Measurements from ENCODE around the gene GSX2.

GSX2 gene

GRCh38 chr4:54099287-54099747 is 646 bp upstream of the GSX2 start:
- TF ChIP-seq CREB1 (IDR thresholded peaks at IDR 0.05; ENCODE audit: low read depth), result no peak
- 0 out of 2 replicates have a peak, but pooled peaks have one; percentile 41 for TF ChIP-seq MAX (IDR thresholded peaks at IDR 0.05)

GRCh38 chr4:54100595-54101189 is 729 bp downstream of the GSX2 start:
- TF ChIP-seq CREB1 (IDR thresholded peaks at IDR 0.05; ENCODE audit: low read depth), result no peak
- TF ChIP-seq CEBPB (IDR thresholded peaks at IDR 0.05), result no peak
- no peak for TF ChIP-seq FOXM1 (IDR thresholded peaks at IDR 0.05; ENCODE audit: borderline replicate concordance, low read depth)
- TF ChIP-seq EGR1 (IDR thresholded peaks at IDR 0.05), result no peak

GRCh38 chr4:54101190-54102041 is 1.5 kb downstream of the GSX2 start:
- TF ChIP-seq NFIC (IDR thresholded peaks at IDR 0.05), result no peak
- TF ChIP-seq USF1 (IDR thresholded peaks at IDR 0.05), result no peak
- no peak for TF ChIP-seq TCF12 (IDR thresholded peaks at IDR 0.05; ENCODE audit: low read depth)
- TF ChIP-seq, protein P1, sequence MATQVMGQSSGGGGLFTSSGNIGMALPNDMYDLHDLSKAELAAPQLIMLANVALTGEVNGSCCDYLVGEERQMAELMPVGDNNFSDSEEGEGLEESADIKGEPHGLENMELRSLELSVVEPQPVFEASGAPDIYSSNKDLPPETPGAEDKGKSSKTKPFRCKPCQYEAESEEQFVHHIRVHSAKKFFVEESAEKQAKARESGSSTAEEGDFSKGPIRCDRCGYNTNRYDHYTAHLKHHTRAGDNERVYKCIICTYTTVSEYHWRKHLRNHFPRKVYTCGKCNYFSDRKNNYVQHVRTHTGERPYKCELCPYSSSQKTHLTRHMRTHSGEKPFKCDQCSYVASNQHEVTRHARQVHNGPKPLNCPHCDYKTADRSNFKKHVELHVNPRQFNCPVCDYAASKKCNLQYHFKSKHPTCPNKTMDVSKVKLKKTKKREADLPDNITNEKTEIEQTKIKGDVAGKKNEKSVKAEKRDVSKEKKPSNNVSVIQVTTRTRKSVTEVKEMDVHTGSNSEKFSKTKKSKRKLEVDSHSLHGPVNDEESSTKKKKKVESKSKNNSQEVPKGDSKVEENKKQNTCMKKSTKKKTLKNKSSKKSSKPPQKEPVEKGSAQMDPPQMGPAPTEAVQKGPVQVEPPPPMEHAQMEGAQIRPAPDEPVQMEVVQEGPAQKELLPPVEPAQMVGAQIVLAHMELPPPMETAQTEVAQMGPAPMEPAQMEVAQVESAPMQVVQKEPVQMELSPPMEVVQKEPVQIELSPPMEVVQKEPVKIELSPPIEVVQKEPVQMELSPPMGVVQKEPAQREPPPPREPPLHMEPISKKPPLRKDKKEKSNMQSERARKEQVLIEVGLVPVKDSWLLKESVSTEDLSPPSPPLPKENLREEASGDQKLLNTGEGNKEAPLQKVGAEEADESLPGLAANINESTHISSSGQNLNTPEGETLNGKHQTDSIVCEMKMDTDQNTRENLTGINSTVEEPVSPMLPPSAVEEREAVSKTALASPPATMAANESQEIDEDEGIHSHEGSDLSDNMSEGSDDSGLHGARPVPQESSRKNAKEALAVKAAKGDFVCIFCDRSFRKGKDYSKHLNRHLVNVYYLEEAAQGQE (IDR thresholded peaks at IDR 0.05; ENCODE audit: low read depth), result no peak
- no peak for TF ChIP-seq MAX (IDR thresholded peaks at IDR 0.05)
- TF ChIP-seq EGR1 (IDR thresholded peaks at IDR 0.05), result no peak
- TF ChIP-seq YY1 (IDR thresholded peaks at IDR 0.05; ENCODE audit: low read depth), result no peak
- no peak for TF ChIP-seq RAD21 (IDR thresholded peaks at IDR 0.05; ENCODE audit: low read depth)
- TF ChIP-seq TAF1 (IDR thresholded peaks at IDR 0.05; ENCODE audit: low read depth), result no peak
- TF ChIP-seq CEBPB (IDR thresholded peaks at IDR 0.05), result no peak
- no peak for TF ChIP-seq ZBTB7A (IDR thresholded peaks at IDR 0.05; ENCODE audit: low read depth)

DNA sequence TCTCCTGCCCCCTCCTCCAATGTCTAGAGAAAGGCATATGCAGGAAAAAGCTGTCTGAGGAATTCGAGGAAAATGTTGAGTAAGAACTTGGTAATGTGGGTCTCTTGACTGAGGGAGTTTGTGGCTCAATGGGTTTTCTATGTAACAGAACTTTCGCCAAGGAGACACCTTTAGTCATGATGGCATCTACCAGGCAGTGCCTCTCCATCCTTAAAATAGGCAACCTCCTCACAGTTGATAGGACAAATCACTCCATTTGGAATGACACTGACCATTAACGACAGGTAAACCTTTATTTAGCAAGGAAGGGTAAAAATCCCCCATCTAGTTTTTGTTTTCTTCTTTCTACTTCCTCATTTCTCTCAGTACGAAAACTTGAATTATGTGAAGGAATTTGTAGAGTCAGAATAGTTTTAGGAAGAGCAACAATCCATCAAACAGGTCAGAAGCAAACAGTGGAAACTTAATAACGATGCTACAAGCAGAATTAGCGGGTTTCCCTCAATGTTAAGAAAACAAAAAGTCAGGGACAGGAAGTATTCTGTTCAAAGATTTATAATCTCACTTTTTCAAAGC is 2.7 kb downstream of the GSX2 start:
- no peak for TF ChIP-seq MAX (IDR thresholded peaks at IDR 0.05)
- TF ChIP-seq TCF12 (IDR thresholded peaks at IDR 0.05; ENCODE audit: low read depth), result no peak
- no peak for TF ChIP-seq FOXM1 (IDR thresholded peaks at IDR 0.05; ENCODE audit: borderline replicate concordance, low read depth)
- TF ChIP-seq CREB1 (IDR thresholded peaks at IDR 0.05; ENCODE audit: low read depth), result no peak
- no peak for TF ChIP-seq EGR1 (IDR thresholded peaks at IDR 0.05)
- TF ChIP-seq USF1 (IDR thresholded peaks at IDR 0.05), result no peak
- TF ChIP-seq TEAD4 (IDR thresholded peaks at IDR 0.05), result no peak
- TF ChIP-seq, protein P1 (IDR thresholded peaks at IDR 0.05; ENCODE audit: low read depth), result no peak
- no peak for TF ChIP-seq ZBTB7A (IDR thresholded peaks at IDR 0.05; ENCODE audit: low read depth)
- no peak for TF ChIP-seq EP300 (IDR thresholded peaks at IDR 0.05; ENCODE audit: borderline replicate concordance)
- TF ChIP-seq YY1 (IDR thresholded peaks at IDR 0.05; ENCODE audit: low read depth), result no peak
- TF ChIP-seq TAF1 (IDR thresholded peaks at IDR 0.05; ENCODE audit: low read depth), result no peak
- no peak for TF ChIP-seq NFIC (IDR thresholded peaks at IDR 0.05)

GRCh38 chr4:54103190-54103574 is 3.2 kb downstream of the GSX2 start:
- TF ChIP-seq RAD21 (IDR thresholded peaks at IDR 0.05; ENCODE audit: low read depth) (no peak), TAF1 (IDR thresholded peaks at IDR 0.05; ENCODE audit: low read depth) (no peak), CREB1 (IDR thresholded peaks at IDR 0.05; ENCODE audit: low read depth) (no peak), MAX (IDR thresholded peaks at IDR 0.05) (no peak), ZBTB7A (IDR thresholded peaks at IDR 0.05; ENCODE audit: low read depth) (no peak), FOXM1 (IDR thresholded peaks at IDR 0.05; ENCODE audit: borderline replicate concordance, low read depth) (no peak), EGR1 (IDR thresholded peaks at IDR 0.05) (no peak)

Data from Ishikawa (cell line).